Thyroid gland (tissue), 4 donors: ENCODE data around the gene NUAK1.

Experiments used
- POLR2A ChIP-seq, 2 donors: fragments of 450-650 bp; IDR thresholded peaks; one replicate each; pipeline ENCODE4 v1.6.1; 2017; ENCODE audit warnings: antibody characterized with exemption in 2 of 2, mild to moderate bottlenecking in 2 of 2, moderate library complexity in 1 of 2
- TF ChIP-seq, protein P1 (sequence below), 6 experiments: fragments of 200-600 bp in 3 of 6; fragments of 450-650 bp in 3 of 6; sonication (generic) in 3 of 6; IDR thresholded peaks; one replicate each; pipeline ENCODE4 v1.5.1; 2016 to 2019; ENCODE audit warnings: antibody characterized with exemption in 6 of 6, mild to moderate bottlenecking in 2 of 6, inconsistent platforms in 1 of 6, moderate library complexity in 1 of 6

DNA sequence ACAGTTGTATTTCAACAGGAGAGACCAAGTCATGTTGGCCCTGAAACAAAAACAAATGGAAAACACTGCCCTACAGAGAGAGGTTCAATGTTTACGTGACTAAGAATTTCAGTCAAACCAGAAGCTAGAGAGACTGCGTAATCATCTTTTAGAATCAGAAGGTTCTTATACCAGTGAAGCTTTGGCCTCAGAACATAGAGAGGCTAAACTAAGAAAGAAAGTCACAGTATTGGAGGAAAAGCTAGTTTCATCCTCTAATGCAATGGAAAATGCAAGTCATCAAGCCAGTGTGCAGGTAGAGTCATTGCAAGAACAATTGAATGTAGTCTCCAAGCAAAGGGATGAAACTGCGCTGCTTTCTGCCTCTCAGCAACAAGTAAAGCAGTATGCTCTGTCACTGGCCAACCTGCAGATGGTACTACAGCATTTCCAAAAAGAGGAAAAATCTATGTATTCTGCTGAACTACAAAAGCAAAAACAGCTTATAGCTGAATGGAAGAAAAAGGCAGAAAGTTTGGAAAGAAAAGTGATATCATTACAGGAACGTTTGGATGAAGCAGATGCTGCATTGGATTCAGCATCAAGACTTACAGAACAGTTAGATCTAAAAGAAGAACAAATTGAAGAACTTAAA is 32.5 kb upstream of the NUAK1 start:
- TF ChIP-seq, protein P1, sequence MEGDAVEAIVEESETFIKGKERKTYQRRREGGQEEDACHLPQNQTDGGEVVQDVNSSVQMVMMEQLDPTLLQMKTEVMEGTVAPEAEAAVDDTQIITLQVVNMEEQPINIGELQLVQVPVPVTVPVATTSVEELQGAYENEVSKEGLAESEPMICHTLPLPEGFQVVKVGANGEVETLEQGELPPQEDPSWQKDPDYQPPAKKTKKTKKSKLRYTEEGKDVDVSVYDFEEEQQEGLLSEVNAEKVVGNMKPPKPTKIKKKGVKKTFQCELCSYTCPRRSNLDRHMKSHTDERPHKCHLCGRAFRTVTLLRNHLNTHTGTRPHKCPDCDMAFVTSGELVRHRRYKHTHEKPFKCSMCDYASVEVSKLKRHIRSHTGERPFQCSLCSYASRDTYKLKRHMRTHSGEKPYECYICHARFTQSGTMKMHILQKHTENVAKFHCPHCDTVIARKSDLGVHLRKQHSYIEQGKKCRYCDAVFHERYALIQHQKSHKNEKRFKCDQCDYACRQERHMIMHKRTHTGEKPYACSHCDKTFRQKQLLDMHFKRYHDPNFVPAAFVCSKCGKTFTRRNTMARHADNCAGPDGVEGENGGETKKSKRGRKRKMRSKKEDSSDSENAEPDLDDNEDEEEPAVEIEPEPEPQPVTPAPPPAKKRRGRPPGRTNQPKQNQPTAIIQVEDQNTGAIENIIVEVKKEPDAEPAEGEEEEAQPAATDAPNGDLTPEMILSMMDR (IDR thresholded peaks at IDR 0.05), result peak in 4 of 6 experiments; percentile 35 to 61 (median 42)
- TF ChIP-seq POLR2A (IDR thresholded peaks at IDR 0.05), result no peak
